HG02870 (cell line): Measurements from ENCODE around the gene ATF6.

ENCODE experiments used
- ATAC-seq: cut with Tn5 transposase; IDR thresholded peaks from one replicate; pipeline ENCODE4 v1.9.1; 2021; ENCODE audit warnings: mild to moderate bottlenecking, moderate library complexity; ENCODE audit not compliant: unreplicated experiment

ATF6 gene

DNA sequence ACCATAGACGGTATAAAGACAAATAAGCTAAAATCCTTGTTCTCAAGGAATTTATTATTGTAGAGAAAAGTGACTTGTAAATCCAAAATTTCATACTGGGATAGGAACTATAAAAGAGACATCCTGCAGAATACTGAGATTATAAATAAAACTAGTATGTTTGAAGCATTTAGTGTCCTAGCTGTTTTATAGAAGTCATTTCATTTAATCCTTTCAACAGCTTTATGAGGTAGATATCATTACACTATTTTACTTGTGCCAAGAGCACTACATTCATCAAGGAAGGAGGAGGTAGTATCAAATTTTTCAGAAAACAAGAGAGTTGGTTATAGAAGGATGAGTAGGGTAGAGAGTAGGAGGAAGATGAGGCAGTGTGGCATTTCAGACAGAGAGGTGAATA, 119.6 kb downstream of the ATF6 start:
- ATAC-seq, result no peak

DNA sequence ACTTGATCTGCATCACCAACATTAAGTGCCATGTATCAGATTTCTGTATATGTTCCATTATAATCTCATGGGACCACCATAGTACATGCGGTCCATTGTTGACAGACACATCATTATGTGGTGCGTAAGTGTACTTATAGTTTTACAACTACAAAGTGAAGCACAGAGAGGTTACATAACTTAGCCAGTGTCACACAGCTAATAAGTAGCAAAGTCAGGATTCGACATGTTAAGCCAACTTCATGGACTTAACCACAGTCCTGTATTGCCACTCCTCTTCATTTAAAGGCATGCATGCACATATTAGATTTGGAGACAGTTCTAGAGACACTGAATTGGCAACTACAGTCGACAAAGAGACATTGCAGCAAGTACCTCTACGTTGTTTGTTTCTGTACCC, 120.5 kb downstream of the ATF6 start:
- no peak for ATAC-seq

- no peak for ATAC-seq
Measured at GRCh38 chr1:161887730-161888287, 121.7 kb downstream of the ATF6 start.

- ATAC-seq, result no peak
Measured at GRCh38 chr1:161890574-161890973, 124.5 kb downstream of the ATF6 start.

- ATAC-seq, result no peak
Measured at GRCh38 chr1:161899091-161899490, 133.0 kb downstream of the ATF6 start.

DNA sequence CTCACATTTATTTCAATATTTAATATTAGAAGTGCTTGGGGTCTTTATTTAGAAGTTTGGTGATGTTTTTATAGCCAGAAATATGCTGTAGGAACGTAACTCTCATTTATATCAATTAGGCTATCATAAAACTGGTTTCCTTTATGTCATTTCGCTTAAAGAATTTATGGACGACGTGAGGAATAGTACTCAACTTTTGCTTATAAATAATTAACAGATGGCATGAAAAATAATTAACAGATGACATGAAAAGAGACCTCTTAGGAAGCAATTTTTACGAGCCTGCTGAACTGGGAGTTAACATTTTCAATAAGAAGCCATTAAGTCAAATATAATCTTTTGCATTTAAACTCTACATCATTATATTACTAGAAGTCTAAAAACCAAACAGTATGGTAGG, 134.0 kb downstream of the ATF6 start:
- no peak for ATAC-seq

DNA sequence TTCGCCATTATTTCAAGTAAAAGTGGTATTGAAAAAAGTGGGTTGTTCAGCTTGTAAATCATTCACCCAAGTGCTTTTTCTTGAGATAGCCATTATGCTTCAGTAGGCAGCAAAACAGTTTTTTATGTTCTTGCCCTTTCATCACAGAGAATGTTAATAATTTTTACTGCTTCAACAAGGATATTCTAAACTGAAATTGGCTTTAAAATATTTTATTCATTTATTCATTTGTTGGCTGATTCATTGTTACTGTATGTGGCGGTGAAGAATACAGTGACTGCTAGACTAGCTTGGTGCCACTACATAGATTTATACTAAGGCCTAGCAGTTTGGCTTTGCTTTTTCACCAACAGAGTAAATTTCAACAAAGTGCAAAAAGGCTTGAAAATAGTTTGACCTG, 136.1 kb downstream of the ATF6 start:
- no peak for ATAC-seq

- ATAC-seq, result no peak
Measured at GRCh38 chr1:161905269-161905884, 139.3 kb downstream of the ATF6 start.

- ATAC-seq, result no peak
Measured at GRCh38 chr1:161907265-161907664, 141.1 kb downstream of the ATF6 start.

- no peak for ATAC-seq
Measured at GRCh38 chr1:161908264-161908663, 142.1 kb downstream of the ATF6 start.

DNA sequence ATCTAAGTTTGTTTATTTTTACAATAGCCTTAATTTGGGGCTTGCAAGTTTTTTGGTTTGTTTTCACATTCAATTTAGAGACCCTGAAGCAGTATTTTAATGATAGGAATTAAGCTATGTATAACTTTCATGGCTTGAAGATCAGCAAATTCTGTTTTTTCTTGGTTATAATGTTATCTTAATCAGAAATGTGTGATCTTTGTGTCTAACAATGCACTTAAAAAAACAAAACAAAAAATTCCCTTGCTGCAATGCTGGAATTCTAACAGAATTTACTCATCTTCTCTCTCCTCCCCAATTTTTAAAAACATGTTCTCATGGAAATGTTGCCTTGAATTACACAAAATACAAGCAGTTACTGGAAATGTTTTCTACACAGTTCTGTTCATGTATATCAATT, 144.5 kb downstream of the ATF6 start:
- ATAC-seq, result no peak

DNA sequence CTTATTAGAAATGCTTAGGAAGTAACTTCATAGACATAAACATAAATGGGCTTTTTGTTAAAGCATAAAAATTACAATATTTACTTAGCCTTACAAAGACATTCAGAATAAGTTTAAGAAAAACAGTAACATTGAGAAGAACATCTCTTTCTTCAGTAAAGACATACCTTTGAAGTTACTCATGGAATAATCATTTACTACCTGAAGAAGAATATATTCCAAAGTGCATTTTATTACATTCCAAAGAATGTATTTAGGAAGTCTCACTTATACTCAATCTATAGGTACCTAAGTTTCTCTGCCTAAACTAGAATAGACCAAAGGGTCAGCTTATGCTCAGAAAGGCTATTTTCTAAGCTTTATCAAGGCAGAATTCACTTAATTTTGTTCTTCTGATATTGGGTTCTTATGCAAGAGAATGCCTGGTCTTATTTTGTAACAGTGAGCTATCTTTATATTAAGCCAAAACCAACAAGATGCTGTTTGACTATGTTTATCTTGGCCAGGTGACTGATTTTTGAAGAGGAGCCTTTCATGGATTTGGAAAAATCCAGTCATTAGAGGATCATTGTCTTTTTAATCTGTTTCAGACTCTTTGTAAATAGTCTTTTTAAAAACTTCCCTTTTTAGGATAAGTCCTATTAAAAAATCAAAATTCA, 147.5 kb downstream of the ATF6 start:
- ATAC-seq, result no peak

- ATAC-seq, result no peak
Measured at GRCh38 chr1:161914595-161914994, 148.5 kb downstream of the ATF6 start.

GRCh38 chr1:161915051-161915503, 149.0 kb downstream of the ATF6 start:
- peak; percentile 85 for ATAC-seq

GRCh38 chr1:161915978-161916377, 149.9 kb downstream of the ATF6 start:
- ATAC-seq, result peak; percentile 21

DNA sequence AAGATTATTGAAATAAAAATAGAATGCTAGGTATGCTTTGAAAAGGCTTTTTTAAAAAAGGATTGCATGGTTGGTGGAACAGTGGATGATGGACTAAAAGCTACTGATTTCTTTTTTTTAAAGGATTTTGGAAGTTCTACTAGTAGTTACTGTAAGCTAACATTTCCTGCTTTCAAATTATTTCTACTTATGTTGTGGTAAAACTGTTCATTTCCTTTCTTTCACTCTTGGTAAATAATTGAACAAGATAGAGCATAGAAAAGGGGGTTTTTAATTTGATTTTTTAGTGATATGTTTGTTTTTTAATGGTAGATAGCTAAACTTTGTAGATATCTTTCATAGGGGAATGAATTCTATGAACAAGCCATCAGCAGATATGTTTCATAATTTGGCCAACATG, 153.1 kb downstream of the ATF6 start:
- ATAC-seq, result no peak

- ATAC-seq, result no peak
Measured at GRCh38 chr1:161921491-161921890, 155.4 kb downstream of the ATF6 start.

DNA sequence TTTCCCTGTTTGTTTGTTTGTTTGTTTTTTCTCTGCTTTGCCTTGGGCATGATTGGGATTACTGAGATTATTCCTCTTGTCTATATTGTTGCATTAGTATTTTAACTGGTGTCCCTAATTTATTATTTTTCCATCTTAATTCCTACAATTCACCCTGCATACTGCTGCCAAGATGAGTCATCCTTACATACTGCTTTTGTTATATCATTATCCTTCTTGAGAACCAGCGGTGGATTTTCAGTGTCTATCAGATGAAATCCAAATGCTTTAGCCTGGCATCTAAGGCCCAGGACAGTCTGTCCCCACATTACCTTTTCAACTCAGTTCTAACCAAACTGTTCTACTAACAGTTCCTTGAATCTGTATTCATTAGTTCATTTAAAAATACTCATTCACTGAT, 155.9 kb downstream of the ATF6 start:
- ATAC-seq, result no peak

DNA sequence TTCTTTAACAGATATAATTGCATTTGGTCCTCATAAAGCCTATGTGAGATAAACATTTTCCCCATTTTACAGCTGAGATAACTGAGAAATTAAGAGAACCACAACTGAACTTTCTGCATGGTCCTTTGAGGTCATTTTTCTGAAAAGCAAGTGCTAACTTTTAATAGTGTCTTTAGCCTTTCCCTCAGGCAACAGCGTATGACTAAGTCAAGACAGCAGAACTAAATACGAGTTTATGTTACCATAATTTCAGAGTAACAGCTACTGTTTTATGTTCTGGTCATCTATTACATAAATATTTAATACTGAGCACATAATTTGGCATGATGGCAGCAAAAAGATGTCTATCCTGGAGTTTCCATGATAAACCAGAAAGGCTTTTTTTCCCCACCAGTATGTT, 161.9 kb downstream of the ATF6 start:
- ATAC-seq, result no peak

DNA sequence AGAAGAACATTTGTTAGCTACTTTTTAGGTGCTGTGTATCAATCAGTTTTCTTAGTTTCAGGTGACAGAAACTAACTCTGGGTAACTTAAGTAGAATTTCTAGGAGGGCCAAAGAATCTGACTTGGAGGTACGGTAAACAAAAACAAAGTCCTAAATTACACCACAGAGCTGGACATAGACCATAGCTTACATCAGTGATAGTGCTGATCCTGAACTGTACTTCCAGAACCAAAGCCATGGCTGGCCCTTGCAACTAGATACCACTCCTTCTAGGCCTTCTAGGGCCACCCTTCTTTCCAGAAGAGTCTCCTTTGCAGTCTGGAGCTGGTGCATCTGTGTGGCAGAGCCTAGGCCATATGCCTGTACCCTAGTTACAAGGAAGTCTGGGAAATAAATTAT, 163.0 kb downstream of the ATF6 start:
- no peak for ATAC-seq

- no peak for ATAC-seq
Measured at GRCh38 chr1:161930064-161930463, 163.9 kb downstream of the ATF6 start.

GRCh38 chr1:161932668-161933067, 166.5 kb downstream of the ATF6 start:
- no peak for ATAC-seq
